OCI-LY7 (cell line): ENCODE results near the gene SPAG16.

ENCODE experiments used
- CTCF ChIP-seq: fragments of 200-600 bp; sonication (generic); conservative IDR thresholded peaks from 2 replicates; pipeline ENCODE4 v1.5.1; 2014; ENCODE audit warnings: mild to moderate bottlenecking, antibody characterized with exemption, low read length, moderate library complexity, mixed read lengths
- EZH2phosphoT487 ChIP-seq: fragments of 200-600 bp; sonication (generic); IDR thresholded peaks from 2 replicates; pipeline ENCODE4 v1.6.1; 2018; ENCODE audit warnings: low read depth, borderline replicate concordance, mild to moderate bottlenecking, mixed run types, antibody characterized with exemption, low read length, moderate library complexity, mixed read lengths

- TF ChIP-seq CTCF, result no peak
- TF ChIP-seq EZH2phosphoT487, result no peak
These were observed 479.7 kb downstream of the SPAG16 start for GRCh38 chr2:213763963-213764362.
